Activated gamma-delta T cell treated with anti-CD3 and anti-CD28 coated beads, Interleukin-2, amount 50 U/mL, for 16 hours (primary cell): ENCODE results near the gene SYNPO.

Source experiments
- DNase-seq: peaks from one replicate; pipeline ENCODE4 v3.0.0-alpha.2; 2020; ENCODE audit warnings: low read depth

The SYNPO gene

DNA sequence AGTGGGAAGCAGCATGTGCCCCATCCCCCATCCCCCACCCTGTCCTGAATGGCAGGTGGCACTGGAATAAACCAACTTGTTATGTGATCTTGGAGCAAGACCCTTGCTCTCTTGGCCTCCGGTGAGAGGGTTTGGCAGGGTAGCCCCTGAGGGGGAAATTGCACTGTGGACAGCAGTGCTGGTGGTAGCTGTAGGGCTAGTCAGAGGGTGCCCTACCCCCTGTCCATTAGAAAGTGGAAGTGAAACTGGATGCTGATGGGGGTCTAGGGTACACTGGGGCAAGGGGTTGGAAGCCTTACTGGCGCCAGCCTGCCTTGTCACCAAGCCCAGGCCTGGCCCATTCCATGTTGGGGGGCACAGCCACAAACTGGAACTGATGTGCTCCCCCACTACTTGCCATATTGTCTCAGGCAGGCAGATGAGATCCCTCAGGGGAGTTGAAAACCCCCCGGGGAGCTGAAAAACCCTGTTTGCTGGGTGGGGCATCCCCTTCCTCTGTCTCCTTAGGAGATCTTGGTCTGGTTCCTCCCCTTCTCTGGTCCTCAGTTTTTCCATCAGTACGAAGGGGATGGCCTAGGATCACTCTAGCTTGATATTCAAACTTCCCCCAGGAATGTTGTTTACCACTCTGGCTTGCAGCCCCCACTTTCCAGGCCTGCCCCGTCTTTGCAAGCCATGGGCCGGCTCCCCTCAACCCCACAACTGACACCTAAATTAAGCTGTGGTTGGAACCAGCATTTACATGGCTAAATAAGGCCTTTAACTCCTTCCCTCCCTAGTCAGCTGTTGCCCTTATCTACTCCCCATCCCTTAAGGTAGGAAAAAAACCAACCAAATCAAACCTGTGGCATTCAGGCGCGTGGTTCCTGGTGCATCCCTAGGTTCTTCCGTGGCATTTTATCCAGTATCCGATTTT is 14.4 kb upstream of the SYNPO start:
- DNase-seq, result no peak

DNA sequence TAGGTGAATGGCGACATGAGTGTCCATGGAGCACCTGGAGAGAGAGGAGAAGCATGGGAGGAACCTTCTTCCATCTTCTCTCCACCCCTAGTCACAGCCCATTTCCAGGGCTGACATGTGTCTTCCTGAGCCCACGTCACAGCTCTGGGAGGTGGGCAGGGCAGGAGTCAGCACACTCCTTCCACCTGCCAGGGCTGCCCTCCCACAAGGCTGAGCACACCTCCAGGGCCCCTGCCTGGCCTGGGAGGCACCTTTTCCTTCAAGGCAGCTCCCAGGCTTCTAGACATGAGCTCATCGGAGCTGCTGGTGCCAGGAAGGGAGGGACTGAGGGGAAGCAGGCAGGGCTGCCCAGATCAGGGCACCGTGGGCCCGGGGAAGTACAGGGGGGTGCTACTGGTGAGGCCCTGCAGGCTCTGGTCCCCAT is 13.6 kb upstream of the SYNPO start:
- no peak for DNase-seq

DNA sequence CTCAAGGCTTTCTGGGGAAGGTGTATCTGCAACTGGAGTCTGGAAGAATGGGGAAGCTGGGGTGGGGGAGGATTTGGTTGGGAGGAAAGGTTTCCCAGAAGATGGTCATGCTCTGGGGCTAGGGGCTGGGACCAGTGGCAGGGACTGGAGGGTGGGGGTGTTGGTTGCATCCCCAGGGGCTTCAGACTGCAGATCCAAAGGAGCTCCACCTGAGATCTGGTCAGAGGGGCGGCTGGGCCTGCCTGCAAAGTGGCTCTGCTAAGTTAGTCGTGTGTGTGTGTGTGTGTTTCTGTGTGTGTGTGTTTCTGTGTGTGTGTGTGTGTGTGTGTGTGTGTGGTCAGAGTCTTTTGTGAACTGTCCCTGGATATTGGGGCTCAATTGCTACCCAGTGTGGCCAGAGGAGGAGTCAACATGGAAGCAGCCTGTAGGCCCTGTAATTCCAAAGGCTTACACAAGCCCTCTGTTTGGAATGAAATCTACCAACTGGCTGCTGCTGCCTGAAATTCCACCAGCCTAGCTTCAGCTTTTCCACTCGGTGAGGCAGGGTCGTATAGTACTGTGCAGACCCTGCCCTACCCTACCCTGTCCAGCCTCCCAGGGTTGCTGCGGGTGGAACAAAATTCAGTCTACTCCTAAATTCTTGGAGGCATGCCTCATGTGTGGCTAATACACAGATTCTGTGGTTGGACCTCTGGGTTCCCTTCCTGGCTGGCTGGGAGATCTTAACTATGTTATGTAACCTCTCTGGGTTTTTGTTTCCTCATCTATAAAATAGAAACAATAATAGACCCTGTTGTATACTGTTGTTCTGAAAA is 12.5 kb upstream of the SYNPO start:
- no peak for DNase-seq

DNA sequence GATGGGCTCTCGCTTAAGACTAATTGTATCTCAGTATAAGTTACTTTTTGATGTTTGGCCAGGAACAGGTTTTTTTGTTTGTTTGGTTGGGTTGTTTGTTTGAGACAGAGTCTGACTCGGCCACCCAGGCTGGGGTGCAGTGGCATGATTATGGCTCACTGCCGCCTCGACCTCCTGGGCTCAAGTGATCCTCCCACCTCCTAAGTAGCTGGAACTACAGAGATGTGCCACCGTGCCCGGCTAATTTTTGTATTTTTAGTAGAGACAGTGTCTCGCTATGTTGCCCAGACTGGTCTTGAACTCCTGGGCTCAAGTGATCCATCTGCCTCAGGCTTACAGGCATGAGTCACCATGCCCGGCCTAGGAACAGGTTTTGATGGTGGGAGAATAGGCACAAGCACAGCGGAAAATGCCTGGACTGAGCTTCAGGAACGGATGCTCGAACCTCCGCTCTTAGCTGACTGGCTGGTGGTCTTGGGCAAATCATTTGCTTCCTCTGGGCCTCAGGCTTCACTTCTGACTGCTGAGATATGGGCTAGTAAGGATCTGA is 11.4 kb upstream of the SYNPO start:
- DNase-seq, result no peak

DNA sequence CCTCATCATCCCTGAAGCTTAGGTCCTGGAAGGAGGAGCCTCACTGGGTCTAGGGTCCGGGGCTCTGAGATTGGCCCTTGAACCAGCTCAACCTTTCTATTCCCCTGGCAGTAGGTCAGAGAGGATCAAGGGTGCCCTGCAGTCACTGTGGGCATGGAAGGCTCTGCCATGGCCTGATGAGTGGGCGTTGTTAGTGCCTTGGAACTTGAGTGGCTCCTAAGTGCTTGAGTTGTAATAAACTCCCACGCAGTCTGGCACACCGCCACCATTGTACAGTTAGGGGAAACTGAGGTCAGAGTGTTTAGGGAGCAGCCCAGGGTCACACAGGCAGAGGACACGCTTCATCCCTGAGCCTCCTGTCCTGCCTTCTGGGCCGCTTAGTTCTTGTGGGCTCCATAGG is 10.4 kb upstream of the SYNPO start:
- no peak for DNase-seq

DNA sequence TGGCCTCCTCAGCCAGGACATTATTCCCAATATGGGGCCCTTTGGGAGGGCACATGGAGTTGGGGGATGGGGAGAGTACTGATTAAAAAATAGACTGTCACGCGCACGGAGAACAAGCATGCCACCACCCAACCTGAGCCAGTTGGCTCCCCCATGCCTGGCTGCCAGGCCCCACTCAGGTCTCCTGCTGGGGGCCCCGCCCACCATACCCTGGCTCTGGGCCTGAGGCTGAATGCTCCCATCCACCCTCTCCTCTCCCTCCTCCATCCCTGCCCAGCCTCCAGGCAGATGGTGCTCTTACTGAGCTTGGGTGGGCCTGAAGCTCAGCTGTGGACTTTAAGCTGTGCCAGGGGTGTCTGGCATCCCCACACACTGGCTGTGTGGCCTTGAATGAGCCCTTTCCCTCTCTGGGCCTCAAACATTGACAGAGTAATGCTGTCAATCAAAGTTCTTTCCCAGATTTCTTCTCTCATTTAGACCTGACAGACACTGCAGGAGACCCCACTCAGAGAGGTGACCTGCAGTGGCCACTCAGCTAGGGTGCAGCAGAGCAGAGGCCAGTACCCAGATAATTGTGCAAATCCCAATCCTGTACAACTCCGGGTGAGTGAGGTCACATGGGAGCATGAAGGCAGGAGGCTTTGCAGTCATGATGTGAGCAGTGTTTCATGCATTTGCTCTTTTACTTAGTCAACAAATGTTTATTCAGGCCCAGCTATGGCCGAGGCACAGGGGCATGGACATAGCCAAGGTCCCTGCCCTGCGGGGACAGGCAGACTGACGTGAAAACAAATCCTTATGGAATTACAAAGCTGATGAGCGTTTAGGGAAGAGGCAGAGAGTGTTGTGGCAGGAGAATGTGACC is 9.8 kb upstream of the SYNPO start:
- no peak for DNase-seq

DNA sequence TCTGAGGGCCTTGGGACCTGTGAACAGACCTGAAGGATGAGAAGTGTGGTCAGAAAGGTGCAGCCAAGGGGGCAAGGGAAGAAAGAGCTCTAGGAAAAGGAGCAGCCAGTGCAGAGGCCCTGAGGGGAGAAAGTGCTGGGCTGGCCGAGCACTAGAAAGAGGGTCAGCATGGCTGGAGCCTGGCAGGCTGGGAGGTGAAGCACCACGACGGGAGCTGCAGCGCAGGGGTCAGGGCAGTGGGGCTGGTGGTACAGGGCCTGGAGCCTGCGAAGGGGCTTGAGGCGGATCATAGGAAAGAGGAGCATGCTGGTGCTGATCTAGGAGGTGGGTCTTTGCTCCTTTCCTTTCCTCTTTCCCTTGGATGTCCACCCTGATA is 9.1 kb upstream of the SYNPO start:
- DNase-seq, result no peak

DNA sequence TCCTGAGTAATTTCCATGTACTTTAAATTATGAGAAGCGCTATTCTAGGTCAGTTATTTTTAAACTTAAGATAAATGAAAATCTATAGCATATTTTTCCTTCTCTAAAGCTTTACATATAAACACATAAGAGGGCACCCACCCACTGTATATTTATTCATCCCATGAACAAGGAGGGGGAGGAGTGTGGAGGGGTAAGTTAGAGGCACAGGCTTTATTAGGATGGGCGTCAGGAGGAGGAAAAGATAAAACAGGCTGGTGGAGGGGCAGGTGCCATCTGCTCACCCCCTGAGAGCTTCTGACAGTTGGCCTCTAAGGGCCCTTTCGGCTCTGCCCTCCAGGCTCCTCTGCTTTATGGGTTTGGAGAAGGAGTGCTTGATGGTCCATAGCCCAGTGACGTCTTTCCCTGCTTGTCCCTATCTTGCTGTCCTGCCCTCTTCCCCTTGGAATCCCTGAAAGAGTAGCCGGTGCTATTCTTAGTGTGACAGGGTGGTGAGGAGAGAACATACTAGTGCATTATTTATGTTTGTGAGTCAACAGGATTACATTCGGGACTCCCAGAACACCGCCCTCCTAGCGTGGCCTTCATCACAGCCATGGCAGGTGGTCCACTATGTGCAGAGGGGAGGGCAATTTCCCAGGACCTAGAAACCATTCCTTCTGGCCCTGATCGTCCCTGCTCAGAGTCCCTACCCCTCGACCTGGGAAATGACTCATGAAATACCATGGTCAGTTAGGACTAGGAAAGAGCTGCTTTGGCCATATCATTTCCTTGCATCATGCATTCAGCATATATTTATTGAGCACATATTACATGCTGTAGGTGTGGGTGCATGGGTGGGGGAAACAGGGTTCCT is 7.9 kb upstream of the SYNPO start:
- no peak for DNase-seq

DNA sequence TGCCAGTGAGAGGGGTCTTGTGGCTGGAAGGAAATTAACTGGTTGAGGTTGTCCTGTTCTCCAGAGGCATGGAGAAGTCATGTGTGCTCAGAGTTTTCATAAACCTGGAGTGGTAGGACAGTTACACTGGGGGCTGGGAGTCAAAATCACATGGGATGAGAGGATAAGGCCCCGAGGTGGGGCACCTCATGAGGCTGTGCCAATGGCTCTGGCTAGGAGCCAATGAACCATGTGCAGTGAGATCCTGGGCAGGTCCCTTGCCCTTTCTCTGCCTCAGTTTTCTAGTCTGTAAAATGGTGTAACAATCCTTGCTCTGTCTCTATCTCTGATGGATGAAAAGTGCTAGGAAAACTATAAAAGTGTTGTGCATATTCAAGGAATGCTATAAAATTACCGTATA is 7.0 kb upstream of the SYNPO start:
- no peak for DNase-seq

DNA sequence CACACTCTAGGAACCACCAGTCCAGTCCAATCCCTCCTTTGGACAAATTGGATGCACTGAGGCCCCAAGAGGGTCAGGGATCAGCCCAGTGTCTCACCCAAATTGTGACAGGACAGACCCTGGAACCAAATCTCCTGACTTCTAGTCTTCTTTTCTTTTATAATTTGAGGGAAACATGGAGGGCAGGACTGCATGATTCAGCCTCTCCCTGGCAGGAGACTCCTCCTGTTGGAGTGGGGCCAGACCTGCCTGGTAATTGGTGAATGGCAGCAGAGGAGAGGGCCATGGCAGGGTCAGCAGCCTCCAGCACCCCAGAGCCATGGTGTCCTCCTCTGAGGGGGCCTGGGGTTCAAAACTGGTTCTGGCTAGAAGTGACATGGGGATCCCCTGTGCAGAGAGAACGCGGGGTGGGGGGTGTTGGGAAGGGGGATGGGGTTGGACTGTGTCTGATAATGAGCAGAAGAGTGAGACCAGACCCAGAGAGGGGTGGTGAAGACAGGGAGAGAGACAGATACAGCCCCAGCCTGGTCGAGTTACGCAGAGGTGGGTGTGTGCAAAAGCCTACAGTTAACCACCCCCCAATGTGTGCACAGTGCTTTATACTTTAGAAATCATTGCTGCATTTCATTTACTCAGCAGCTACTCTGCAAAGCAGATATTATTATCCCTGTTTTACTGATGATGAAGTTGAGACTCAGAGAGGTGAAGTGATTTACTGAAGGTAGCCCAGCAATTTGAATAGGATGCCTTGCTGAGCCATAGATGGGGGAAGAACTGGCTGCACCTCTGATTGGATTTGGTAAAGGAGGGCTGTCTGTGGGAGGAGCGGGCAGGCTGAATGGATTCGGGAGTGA is 3.8 kb upstream of the SYNPO start:
- no peak for DNase-seq

DNA sequence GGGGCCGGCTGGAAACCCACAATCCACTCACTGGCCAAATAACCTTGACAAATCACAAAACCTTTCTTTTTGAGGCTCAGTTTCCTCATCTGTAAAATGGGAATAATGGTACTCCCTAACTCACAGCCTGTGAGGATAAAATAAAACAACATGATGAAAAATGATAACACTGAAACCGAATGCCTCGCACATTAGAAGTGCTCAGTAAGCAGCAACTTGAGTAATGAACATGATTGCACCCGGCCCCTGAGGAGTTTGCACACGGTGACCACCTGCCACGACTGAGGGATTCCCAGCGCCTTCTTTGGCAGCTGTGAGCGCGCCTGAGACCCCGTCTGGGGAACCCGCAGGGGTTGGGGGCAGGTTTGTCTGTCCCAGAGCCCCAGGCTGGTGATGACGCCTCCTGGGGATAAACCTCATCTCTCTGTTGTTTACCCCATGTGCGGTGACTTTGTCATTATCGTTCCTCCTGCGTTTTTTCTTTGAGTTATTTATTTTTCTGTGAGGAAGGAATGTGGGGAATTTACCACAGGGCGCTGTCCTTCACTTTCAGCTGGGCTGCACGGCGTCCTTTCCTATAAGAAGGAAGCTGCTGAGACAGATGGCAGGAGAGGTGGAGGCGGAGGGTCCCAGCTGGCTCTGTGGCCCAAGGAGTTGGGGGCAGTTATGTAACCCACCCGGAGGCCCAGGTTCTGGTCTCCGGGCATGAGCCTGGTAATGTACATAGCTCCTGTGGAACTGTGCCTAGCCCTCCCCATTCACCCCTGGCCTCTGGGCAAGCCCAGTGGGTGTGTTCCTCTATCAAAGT is 3.0 kb upstream of the SYNPO start:
- no peak for DNase-seq

DNA sequence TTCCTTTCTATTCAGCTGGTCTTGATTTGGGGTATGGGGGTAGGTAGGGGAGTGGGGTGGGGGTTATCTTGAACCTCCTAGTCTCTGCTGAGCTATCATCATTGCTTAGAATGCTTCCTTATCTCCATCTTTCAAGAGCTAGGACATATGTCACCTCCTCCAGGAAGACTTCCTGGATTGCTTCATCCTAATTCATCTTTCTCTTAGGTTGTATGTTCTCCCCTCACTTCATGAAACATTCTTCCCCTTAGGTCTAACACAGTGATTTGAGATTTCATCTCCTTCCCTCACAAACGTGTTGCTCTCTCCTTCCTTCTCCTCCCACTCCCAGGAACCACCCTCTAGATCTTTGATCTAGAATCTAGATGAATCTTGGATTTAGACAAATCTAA is 2.4 kb upstream of the SYNPO start:
- no peak for DNase-seq

DNA sequence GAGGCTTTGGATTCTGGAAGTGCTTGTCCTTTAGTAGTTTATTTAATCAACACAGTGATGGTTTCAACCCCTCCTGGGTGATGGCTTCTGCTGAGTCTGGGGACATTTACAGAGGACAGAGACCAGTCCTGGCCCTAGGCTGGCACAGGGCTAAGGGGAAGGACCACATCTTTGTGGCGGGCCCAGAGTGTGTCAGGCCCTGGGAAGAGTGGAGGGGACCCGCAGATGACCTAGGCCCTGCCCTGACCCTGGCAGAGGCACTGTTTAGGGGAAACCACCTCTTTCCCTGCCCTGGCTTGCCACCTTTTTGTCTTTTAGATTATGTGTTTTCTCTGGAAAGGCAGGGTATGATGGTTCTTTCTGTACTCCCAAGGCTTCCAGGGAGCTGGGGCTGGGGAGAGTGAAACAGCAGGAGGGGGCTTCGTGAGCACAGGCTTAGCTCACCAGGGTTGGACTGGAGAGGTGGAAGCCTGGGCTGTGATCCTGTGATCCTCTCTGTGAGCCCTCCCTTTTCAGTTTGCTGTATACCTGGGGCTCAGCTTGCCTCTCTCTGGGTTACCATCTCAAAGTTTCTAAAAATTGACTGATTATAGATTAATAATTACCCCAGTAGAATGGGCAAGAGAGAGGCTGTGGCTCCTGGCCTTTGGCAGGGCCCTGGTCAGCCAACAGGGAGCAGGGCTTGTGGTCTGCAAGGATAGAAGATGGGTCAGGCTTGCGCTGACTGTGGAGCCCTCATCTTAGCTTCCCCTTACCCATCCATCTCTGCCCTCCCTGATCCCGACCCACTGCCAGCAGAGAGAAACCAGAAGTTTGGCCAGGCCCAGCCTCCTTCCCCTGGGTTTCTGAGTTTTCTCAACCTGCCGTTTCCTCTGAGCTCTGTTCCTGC is 1.7 kb upstream of the SYNPO start:
- no peak for DNase-seq

DNA sequence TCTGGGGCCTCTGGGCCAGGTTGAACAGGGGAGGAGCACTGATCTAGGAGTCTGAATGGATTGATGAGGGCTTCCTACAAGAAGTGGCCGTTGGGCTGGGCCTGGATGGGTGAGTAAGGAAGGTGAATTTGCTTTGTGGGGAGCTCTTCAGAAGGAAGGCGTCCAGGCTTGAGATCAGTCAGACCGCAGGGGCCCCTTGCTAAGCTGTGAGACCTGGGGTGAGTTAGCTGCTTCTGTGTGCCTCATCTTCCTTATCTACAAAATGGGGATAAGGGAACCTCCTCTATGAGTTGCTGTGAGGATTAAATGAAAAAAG is 1.1 kb upstream of the SYNPO start:
- DNase-seq, result no peak

DNA sequence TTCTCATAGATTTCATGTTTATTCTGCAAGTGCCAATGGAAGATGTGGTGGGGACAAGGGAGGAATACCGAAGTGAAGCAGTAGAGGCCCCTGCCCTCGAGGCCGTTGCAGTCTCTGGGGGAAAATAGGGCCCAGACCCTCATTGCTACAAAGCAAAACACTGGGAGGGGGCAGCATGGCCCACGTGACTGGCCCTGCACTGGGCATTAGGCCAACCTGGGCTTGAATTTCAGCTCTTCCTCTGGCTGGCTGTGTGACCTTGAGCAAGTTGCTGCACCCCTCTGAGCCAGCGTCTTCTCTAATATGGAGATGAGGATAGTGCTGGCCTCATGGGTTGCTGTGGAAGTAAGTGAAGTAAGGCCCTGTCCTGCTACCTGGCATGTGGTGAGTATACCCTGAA is 709 bp upstream of the SYNPO start:
- no peak for DNase-seq

DNA sequence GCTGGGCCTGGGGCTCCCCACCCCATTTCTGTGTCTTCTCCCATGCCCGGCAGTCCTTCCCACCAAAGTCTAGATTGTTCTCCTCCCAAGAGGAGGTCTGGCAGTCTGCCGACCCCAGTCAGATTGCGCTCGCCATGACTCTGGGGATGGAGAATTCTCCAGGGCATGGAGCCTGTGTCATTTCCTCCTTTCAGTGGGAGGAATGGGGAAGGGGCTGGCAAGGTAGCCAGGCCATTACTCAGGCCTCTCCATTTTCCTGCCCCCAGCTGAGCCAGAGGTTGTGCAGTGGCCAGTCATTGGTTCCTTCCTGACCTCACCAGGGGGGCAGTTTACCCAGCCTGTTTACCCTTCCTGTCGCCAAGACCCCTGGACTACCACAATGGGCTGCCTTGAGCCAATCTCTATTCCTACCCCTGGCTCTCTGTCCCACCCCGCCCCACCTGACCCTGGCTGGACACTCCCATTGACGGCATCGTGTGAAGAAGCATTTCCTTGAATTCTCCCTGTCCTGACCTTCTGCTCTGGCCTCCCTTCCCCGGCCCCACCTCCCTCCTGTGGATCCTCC is 628 bp downstream of the SYNPO start:
- no peak for DNase-seq

DNA sequence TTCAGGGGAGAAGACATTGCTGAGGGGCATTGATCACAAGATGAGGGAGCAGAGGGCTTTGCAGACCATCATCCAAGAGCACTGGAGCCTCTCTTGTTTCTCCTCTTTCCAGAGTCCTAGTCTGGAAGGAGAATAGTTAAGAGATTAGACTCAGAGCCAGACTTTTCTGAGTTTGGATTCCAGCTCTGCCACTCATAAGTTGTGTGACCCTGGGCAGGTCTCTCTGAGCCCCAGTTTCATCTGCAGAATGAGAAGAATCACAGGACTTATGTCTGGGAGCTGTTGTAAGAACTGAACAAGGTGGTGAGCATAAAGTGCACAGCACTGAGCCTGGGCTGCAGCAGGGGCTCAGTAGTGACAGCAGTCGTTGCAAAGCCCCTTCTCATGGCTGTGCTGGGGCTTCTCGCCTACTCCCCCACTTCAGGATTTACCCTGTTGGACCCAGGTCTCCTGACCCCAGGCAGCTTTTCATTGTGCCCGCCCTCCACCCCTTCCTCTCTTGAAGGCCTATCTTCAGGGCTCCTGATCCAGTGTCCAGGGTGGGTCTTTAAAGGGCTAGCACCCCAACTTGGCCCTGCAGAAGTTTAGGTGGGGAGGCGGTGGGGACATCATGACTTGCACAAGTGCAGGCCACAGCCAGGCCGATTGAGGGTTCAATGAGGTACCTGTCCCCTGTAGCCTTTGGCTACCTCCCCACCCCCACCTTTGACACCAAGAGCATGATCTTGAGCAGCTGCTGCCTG is 1.5 kb downstream of the SYNPO start:
- no peak for DNase-seq
